ENCODE measurements around the gene PITPNM1.
A peak's percentile ranks its signal among the peaks of the same experiment; 100 is the strongest.

Gene PITPNM1

DNA sequence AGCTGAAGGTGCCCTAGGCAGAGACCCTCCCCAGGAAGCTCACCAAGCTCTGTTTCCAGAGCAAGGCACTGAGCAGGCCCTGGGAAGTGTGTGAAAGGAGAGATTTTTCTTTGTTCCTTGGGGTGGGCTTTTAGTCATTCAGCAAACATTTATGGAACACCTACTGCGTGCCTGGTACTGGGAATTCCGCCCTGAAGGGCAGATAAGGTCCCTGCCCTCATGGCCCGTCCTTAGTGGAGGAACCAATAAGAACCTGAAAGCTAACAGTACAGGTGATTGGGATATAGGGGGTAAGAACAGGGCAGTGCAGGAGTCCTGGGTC, 40.0 kb downstream of the PITPNM1 start:
- H3K27me3 ChIP-seq, result no peaks in the 10 kb centered on the region
- H3K4me1 ChIP-seq (ENCODE audit: control insufficient read depth in 1 of 2, insufficient read depth in 1 of 2, low read depth in 1 of 2, low read length in 1 of 2), result peaks cover 27 to 39% of the 10 kb centered on the region in 2 experiments
- H3K27ac ChIP-seq, result peak overlapping the region; percentile 95
- H3K9me3 ChIP-seq, result no peaks in the 10 kb centered on the region
- no peaks in the 10 kb centered on the region for H3K36me3 ChIP-seq
- peak overlapping the region; percentile 75 to 87 for H3K4me3 ChIP-seq (ENCODE audit: low read depth in 1 of 2, low read length in 1 of 2)
- TF ChIP-seq, protein P1, sequence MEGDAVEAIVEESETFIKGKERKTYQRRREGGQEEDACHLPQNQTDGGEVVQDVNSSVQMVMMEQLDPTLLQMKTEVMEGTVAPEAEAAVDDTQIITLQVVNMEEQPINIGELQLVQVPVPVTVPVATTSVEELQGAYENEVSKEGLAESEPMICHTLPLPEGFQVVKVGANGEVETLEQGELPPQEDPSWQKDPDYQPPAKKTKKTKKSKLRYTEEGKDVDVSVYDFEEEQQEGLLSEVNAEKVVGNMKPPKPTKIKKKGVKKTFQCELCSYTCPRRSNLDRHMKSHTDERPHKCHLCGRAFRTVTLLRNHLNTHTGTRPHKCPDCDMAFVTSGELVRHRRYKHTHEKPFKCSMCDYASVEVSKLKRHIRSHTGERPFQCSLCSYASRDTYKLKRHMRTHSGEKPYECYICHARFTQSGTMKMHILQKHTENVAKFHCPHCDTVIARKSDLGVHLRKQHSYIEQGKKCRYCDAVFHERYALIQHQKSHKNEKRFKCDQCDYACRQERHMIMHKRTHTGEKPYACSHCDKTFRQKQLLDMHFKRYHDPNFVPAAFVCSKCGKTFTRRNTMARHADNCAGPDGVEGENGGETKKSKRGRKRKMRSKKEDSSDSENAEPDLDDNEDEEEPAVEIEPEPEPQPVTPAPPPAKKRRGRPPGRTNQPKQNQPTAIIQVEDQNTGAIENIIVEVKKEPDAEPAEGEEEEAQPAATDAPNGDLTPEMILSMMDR (IDR thresholded peaks at IDR 0.05), result no peak

DNA sequence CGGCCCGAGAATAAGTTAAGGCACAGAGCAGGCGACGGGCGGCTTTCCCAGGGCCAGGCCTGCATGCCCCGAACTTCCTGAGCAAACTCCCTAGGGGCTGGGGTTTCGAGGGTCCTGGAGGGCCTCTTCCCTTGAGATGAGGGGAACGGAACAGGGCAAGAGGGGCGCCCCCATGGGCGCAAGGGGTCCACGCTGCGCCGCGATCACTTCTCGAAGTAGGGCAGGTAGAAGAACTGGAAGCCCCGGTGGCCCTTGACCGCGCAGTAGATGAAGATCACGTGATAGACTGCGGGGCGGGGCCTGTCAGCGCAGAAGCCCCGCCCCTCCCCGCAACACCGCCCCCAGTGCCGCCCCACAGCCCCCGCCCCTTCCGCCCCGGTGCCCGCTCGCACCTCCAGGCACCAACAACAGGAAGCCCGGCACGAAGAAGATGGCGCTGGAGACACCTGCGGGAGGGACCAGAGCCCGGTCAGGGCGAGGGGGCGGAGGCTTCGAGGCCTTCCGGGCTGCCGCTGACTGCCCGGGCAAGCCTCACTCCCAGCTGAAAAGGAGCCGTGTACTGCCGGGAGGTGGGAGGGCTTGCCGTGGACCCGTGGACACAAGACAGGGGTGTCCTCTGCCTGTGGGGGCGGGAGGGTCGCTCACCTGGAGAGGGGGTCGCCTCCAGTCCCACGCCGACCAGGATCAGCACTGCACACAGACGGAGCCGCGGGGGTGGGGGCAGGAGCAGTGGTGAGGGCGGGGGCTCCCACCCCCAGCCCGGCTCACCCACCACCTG, 40.6 kb downstream of the PITPNM1 start:
- Histone ChIP-seq H3K27me3 (no peaks in the 10 kb centered on the region), H3K4me1 (ENCODE audit: control insufficient read depth in 1 of 2, insufficient read depth in 1 of 2, low read depth in 1 of 2, low read length in 1 of 2) (peaks cover 25 to 37% of the 10 kb centered on the region in 2 experiments), H3K9me3 (no peaks in the 10 kb centered on the region), H3K27ac (peak overlapping the region; percentile 95), H3K4me3 (ENCODE audit: low read depth in 1 of 2, low read length in 1 of 2) (peak overlapping the region; percentile 75 to 87), H3K36me3 (no peaks in the 10 kb centered on the region)
- TF ChIP-seq, protein P1 (IDR thresholded peaks at IDR 0.05), result no peak

DNA sequence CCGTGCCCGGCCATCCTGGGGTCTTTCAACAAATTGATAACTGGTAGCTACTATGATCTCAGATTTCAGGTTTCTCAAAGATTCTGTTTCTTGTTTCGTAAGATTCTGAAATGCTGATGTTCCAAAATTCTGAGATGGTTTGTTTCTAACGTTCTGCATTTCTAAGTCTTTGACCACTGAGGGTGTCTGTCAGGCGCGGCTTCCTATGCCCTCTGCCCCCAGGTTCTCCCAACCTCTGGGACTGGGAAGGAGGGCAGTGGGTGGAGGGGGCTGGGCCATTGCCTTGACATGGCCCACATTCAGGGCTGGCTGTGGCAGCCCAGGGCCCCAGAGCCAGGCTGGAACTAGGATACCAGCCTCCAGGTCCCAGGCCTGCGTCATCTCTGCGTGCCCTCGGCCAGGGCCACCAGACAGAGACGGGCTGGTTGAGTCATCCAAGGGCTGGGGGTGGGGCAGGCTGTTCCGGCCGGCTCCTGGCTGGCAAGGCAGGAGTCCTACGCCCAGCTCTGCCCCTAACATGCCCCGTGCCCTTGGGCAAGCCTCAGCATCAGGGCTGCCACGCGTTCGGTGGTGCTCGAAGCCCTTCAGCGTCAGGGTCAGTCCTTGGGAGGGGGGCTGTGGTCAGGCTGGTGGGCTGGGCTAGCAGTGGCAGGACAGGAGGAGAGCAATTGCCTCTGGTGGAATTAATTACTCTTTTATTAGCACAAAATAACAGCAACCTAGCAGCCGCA, 41.3 kb downstream of the PITPNM1 start:
- H3K27me3 ChIP-seq, result no peaks in the 10 kb centered on the region
- peak overlapping the region; percentile 95 for H3K27ac ChIP-seq
- H3K4me3 ChIP-seq (ENCODE audit: low read depth in 1 of 2, low read length in 1 of 2), result peak overlapping the region; percentile 75 to 87
- no peaks in the 10 kb centered on the region for H3K36me3 ChIP-seq
- H3K9me3 ChIP-seq, result no peaks in the 10 kb centered on the region
- H3K4me1 ChIP-seq (ENCODE audit: control insufficient read depth in 1 of 2, insufficient read depth in 1 of 2, low read depth in 1 of 2, low read length in 1 of 2), result peaks cover 22 to 32% of the 10 kb centered on the region in 2 experiments
- TF ChIP-seq, protein P1 (IDR thresholded peaks at IDR 0.05), result no peak

DNA sequence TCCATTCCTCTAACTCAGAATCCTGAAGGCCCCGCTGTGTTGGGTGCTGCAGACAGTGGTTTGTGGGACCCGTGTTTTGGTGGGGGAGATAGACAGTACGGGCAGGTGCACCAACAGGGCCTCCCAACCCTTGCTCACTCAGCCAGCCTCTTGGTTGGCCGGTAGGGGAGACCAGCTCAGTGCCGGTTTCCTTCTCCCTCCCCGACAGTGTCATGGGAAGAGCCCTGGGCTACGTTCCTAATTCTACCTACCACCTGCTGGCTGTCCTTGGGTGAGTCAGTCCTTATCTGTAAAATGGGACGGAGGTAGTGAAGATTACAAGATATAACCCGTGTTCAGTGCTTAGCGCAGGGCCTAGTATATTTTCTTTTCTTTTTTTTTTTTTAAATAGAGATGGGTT, 42.0 kb downstream of the PITPNM1 start:
- Histone ChIP-seq H3K9me3 (no peaks in the 10 kb centered on the region), H3K36me3 (no peaks in the 10 kb centered on the region), H3K27me3 (no peaks in the 10 kb centered on the region), H3K4me3 (ENCODE audit: low read depth in 1 of 2, low read length in 1 of 2) (no peak overlapping the region), H3K27ac (no peak overlapping the region), H3K4me1 (ENCODE audit: control insufficient read depth in 1 of 2, insufficient read depth in 1 of 2, low read depth in 1 of 2, low read length in 1 of 2) (peaks cover 16 to 25% of the 10 kb centered on the region in 2 experiments)
- TF ChIP-seq, protein P1 (IDR thresholded peaks at IDR 0.05), result no peak

DNA sequence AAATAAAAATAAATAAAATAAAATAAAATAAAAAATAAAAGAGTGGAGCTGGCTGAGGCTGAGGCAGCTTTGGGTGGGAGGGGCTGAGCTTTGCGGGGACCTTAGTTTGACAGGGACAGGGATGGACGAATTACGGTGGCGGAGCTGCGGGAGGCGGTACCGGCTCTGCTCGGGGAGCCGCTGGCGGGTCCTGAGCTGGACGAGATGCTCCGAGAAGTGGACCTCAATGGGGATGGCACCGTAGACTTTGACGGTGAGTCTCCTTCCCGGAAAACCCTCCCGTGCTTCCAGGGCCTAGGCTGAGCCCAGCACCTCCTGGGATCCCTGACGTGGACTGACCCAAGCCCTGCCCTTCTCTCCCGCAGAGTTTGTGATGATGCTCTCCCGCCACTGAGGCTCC, 46.9 kb downstream of the PITPNM1 start:
- TF ChIP-seq, protein P1 (IDR thresholded peaks at IDR 0.05), result no peak
- H3K36me3 ChIP-seq, result no peaks in the 10 kb centered on the region
- no peaks in the 10 kb centered on the region for H3K27me3 ChIP-seq
- H3K4me1 ChIP-seq (ENCODE audit: control insufficient read depth in 1 of 2, insufficient read depth in 1 of 2, low read depth in 1 of 2, low read length in 1 of 2), result no peaks in the 10 kb centered on the region
- H3K4me3 ChIP-seq (ENCODE audit: low read depth in 1 of 2, low read length in 1 of 2), result no peak overlapping the region
- H3K27ac ChIP-seq, result no peak overlapping the region
- H3K9me3 ChIP-seq, result no peaks in the 10 kb centered on the region

All from neutrophil (primary cell).